22Rv1 (cell line): ENCODE results near the gene TAGLN2.

Experiments used
- CTCF ChIP-seq: fragments of 450-650 bp; IDR thresholded peaks from 2 replicates; pipeline ENCODE4 v1.5.1; 2017; ENCODE audit warnings: mild to moderate bottlenecking
- ZFX ChIP-seq: fragments of 450-650 bp; IDR thresholded peaks from 2 replicates; pipeline ENCODE4 v1.6.1; 2017; ENCODE audit warnings: antibody characterized with exemption, borderline replicate concordance

GRCh38 chr1:159883134-159883533, 42.2 kb downstream of the TAGLN2 start:
- TF ChIP-seq CTCF (no peak), ZFX (no peak)
